Fibroblast of lung (primary cell): ENCODE results near the gene TMTC3. TPM values are rescaled to one million over a fixed set of nuclear protein-coding genes. Genes with fewer than 3 reads are reported as not detected.

ENCODE experiments used
- DNase-seq, 2 donors: peaks; one replicate each; pipeline versions ENCODE4 v3.0.0 to v3.0.0-alpha.2; 2010; ENCODE audit warnings: low read depth in 2 of 2
- H2AFZ ChIP-seq: 2 replicates; pipeline ENCODE4 v1.5.1; 2012; ENCODE audit warnings: low read length, control low read depth, inconsistent platforms
- H3K27ac ChIP-seq: 2 replicates; pipeline ENCODE4 v1.5.1; 2011; ENCODE audit warnings: low read length, control low read depth; ENCODE audit not compliant: insufficient read depth
- H3K27me3 ChIP-seq: 2 replicates; pipeline ENCODE4 v1.5.1; 2011; ENCODE audit warnings: mild to moderate bottlenecking, low read length; ENCODE audit not compliant: control insufficient read depth, insufficient read depth
- H3K36me3 ChIP-seq: 2 replicates; pipeline ENCODE4 v1.5.1; 2011; ENCODE audit warnings: low read length; ENCODE audit not compliant: control insufficient read depth, insufficient read depth
- H3K4me1 ChIP-seq: 2 replicates; pipeline ENCODE4 v1.5.1; 2011; ENCODE audit warnings: low read length; ENCODE audit not compliant: control insufficient read depth, insufficient read depth; ENCODE audit errors: extremely low read depth
- H3K4me2 ChIP-seq: 2 replicates; pipeline ENCODE4 v1.5.1; 2011; ENCODE audit warnings: low read length, control low read depth; ENCODE audit not compliant: insufficient read depth; ENCODE audit errors: extremely low read depth
- H3K4me3 ChIP-seq, 4 experiments: fragments of 200-600 bp in 1 of 4; sonication (generic) in 1 of 4; replicated peaks in 1 of 4; 2 replicates each; pipeline ENCODE4 v1.5.1; 2011 to 2016; ENCODE audit warnings: low read length in 4 of 4, low read depth in 3 of 4, mild to moderate bottlenecking in 3 of 4, control low read depth in 2 of 4, inconsistent platforms in 1 of 4, mixed read lengths in 1 of 4; ENCODE audit not compliant: insufficient read depth in 1 of 4; ENCODE audit errors: control extremely low read depth in 1 of 4
- H3K79me2 ChIP-seq: 2 replicates; pipeline ENCODE4 v1.5.1; 2012; ENCODE audit warnings: mild to moderate bottlenecking, low read length, inconsistent platforms; ENCODE audit not compliant: control insufficient read depth, insufficient read depth
- H3K9ac ChIP-seq: 2 replicates; pipeline ENCODE4 v1.5.1; 2011; ENCODE audit warnings: mild to moderate bottlenecking, low read length, control low read depth; ENCODE audit not compliant: insufficient read depth
- H3K9me3 ChIP-seq: 2 replicates; pipeline ENCODE4 v1.5.1; 2012; ENCODE audit warnings: low read depth, low read length; ENCODE audit not compliant: control insufficient read depth, insufficient read depth
- H4K20me1 ChIP-seq: 2 replicates; pipeline ENCODE4 v1.5.1; 2011; ENCODE audit warnings: low read length; ENCODE audit not compliant: control insufficient read depth, insufficient read depth; ENCODE audit errors: extremely low read depth
- CTCF ChIP-seq, 2 donors: IDR thresholded peaks in 1 of 2; conservative IDR thresholded peaks in 1 of 2; 1 replicate in 1 of 2; 2 replicates in 1 of 2; pipeline ENCODE4 v1.5.1; 2011 to 2012; ENCODE audit warnings: low read length in 2 of 2, control low read depth in 1 of 2, inconsistent platforms in 1 of 2, low read depth in 1 of 2, mild to moderate bottlenecking in 1 of 2
- EZH2 ChIP-seq: IDR thresholded peaks from 2 replicates; pipeline ENCODE4 v1.5.1; 2012; ENCODE audit warnings: low read length, control low read depth, mild to moderate bottlenecking; ENCODE audit errors: missing control alignments
- polyA plus RNA-seq, 2 donors: library from polyadenylated mRNA; depleted of rRNA in 1 of 2; stranded (reverse) in 1 of 2; unstranded in 1 of 2; fragments of >200 nt; gene quantifications; 2 replicates each; pipeline ENCODE4 v1.2.1, GENCODE V29; 2011 to 2012; ENCODE audit warnings: missing spikeins in 1 of 2
- total RNA-seq: library from RNA; depleted of rRNA; stranded (reverse); fragments of >200 nt; gene quantifications from 2 replicates; pipeline ENCODE4 v1.2.1, GENCODE V29; 2014

TMTC3 gene
- total and polyA plus RNA-seq, 2 donors (not counting 1 experiment from before 2014, with no cell fraction given): 32.5 to 59.7 TPM

- TF ChIP-seq CTCF (conservative IDR thresholded peaks at IDR 0.05 in 1 of 2, IDR thresholded peaks at IDR 0.05 in 1 of 2; ENCODE audit: low read depth in 1 of 2, low read length in 2 of 2) (no peak), EZH2 (no peak)
- Histone ChIP-seq H3K79me2 (no peaks in the 10 kb centered on the region), H3K9ac (no peak overlapping the region), H4K20me1 (no peaks in the 10 kb centered on the region), H3K27me3 (no peaks in the 10 kb centered on the region), H3K36me3 (no peaks in the 10 kb centered on the region), H3K4me1 (no peaks in the 10 kb centered on the region), H3K4me3 (no peak overlapping the region), H3K9me3 (no peaks in the 10 kb centered on the region), H2AFZ (no peak overlapping the region), H3K4me2 (no peak overlapping the region), H3K27ac (no peak overlapping the region)
- DNase-seq: no peak
Measured at GRCh38 chr12:88156075-88156654, 14.1 kb downstream of the TMTC3 start.

- no peak for TF ChIP-seq EZH2
- no peak for TF ChIP-seq CTCF (conservative IDR thresholded peaks at IDR 0.05 in 1 of 2, IDR thresholded peaks at IDR 0.05 in 1 of 2; ENCODE audit: low read depth in 1 of 2, low read length in 2 of 2)
- H3K27ac ChIP-seq: no peak overlapping the region
- H3K4me2 ChIP-seq: no peak overlapping the region
- no peak overlapping the region for H2AFZ ChIP-seq
- DNase-seq: no peak
- H4K20me1 ChIP-seq: no peaks in the 10 kb centered on the region
- H3K36me3 ChIP-seq: no peaks in the 10 kb centered on the region
- no peaks in the 10 kb centered on the region for H3K9me3 ChIP-seq
- no peaks in the 10 kb centered on the region for H3K27me3 ChIP-seq
- no peak overlapping the region for H3K9ac ChIP-seq
- H3K4me3 ChIP-seq: no peak overlapping the region
- no peaks in the 10 kb centered on the region for H3K4me1 ChIP-seq
- no peaks in the 10 kb centered on the region for H3K79me2 ChIP-seq
Measured at GRCh38 chr12:88163371-88163770, 21.3 kb downstream of the TMTC3 start.

GRCh38 chr12:88166179-88166578 lies 24.1 kb downstream of the TMTC3 start:
- H3K9me3 ChIP-seq: no peaks in the 10 kb centered on the region
- DNase-seq: no peak
- no peaks in the 10 kb centered on the region for H3K27me3 ChIP-seq
- no peak overlapping the region for H3K4me3 ChIP-seq
- no peaks in the 10 kb centered on the region for H3K4me1 ChIP-seq
- no peaks in the 10 kb centered on the region for H4K20me1 ChIP-seq
- H3K4me2 ChIP-seq: no peak overlapping the region
- no peak overlapping the region for H3K9ac ChIP-seq
- no peak overlapping the region for H2AFZ ChIP-seq
- no peaks in the 10 kb centered on the region for H3K36me3 ChIP-seq
- TF ChIP-seq CTCF (conservative IDR thresholded peaks at IDR 0.05 in 1 of 2, IDR thresholded peaks at IDR 0.05 in 1 of 2; ENCODE audit: low read depth in 1 of 2, low read length in 2 of 2): no peak
- no peak for TF ChIP-seq EZH2
- H3K79me2 ChIP-seq: no peaks in the 10 kb centered on the region
- H3K27ac ChIP-seq: no peak overlapping the region
